Gastroesophageal sphincter (tissue), 3 donors: Measurements from ENCODE around the gene ARPC5.

Experiments used
- CTCF ChIP-seq, 4 experiments: fragments of 200-600 bp in 2 of 4; fragments of 450-650 bp in 2 of 4; sonication (generic) in 1 of 4; IDR thresholded peaks; one replicate each; pipeline ENCODE4 v1.5.1; 2017 to 2019; ENCODE audit warnings: antibody characterized with exemption in 4 of 4, mild to moderate bottlenecking in 2 of 4, moderate library complexity in 2 of 4
- EP300 ChIP-seq: sonication (generic); formaldehyde crosslinking; IDR thresholded peaks from one replicate; pipeline ENCODE4 v1.6.1; 2017; ENCODE audit warnings: antibody characterized with exemption, mild to moderate bottlenecking
- POLR2A ChIP-seq, 2 donors: fragments of 450-650 bp; IDR thresholded peaks; one replicate each; pipeline ENCODE4 v1.6.1; 2017; ENCODE audit warnings: antibody characterized with exemption in 2 of 2, mild to moderate bottlenecking in 2 of 2, moderate library complexity in 1 of 2
- POLR2AphosphoS5 ChIP-seq: sonication (generic); formaldehyde crosslinking; IDR thresholded peaks from one replicate; pipeline ENCODE4 v1.6.1; 2017; ENCODE audit warnings: antibody characterized with exemption

- no peak for TF ChIP-seq POLR2A (IDR thresholded peaks at IDR 0.05)
- no peak for TF ChIP-seq CTCF (IDR thresholded peaks at IDR 0.05)
- TF ChIP-seq POLR2AphosphoS5: no peak
- TF ChIP-seq EP300: no peak
Measured at GRCh38 chr1:183654706-183655105, 19.1 kb upstream of the ARPC5 start.
